HG02623 (cell line): Measurements from ENCODE around the gene LAMC2.
"Not testable (repeated sequence)": the region's sequence is repeated elsewhere in the genome, so short reads cannot be mapped to it uniquely, and the experiment has no call there.

Experiments used
- ATAC-seq: cut with Tn5 transposase; IDR thresholded peaks from one replicate; pipeline ENCODE4 v1.9.1; 2021; ENCODE audit warnings: moderate library complexity; ENCODE audit not compliant: unreplicated experiment

The LAMC2 gene

DNA sequence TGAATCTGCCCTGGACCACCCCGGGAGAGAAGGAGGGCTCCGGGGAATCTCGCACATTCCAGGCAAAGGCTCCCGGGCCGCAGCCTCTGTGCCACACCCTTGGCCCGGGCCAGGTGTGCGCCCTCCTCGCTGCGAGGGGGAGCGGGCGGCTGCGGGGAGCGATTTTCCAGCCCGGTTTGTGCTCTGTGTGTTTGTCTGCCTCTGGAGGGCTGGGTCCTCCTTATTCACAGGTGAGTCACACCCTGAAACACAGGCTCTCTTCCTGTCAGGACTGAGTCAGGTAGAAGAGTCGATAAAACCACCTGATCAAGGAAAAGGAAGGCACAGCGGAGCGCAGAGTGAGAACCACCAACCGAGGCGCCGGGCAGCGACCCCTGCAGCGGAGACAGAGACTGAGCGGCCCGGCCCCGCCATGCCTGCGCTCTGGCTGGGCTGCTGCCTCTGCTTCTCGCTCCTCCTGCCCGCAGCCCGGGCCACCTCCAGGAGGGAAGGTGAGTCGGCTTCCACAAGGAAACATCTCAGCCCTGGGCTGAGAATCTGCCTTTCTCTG is at the start of gene LAMC2:
Gene LAMC2, plus strand, starts transcription at position 324 of the 550 bp plus-strand sequence. Its CDS starts 89 bp downstream, at position 413.
- ATAC-seq, result no peak

DNA sequence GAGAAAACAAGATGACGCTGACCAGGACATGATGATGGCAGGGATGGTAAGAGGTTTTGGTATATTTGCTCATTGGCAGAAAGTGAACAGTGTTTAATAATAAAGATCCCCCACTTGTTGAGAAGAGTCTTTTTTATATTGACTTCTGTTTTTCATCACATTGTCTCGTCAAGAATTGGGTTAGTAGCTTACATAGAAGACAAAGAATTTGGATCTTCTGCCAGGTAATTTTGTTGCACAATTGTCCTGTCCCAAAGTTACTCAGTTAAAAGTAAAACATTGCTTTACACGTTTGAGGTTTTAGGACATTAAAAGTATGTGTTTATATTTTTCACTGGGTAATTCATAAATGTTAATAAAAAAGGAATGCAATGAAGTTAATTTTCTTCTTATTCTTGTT is 48.3 kb upstream of the LAMC2 start:
- ATAC-seq, result no peak

DNA sequence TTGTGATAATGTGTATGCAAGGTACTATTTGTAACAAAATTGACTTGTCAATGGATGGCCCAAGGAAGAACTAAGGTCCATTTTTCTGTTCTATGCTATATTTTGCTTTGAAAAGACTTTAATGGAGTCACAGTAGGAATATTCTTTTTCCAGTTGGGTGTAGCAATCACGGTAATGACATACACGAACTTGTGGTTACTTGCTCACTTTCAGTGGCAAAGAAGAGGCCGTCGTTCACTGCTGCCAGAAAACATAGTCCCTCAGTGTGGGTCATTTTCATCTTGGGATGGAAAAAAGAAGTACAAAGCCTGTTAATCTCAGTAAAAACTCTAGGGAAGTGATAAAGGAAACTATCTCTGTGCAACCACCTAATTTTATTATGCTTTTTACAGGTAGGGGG is 47.8 kb upstream of the LAMC2 start:
- no peak for ATAC-seq

DNA sequence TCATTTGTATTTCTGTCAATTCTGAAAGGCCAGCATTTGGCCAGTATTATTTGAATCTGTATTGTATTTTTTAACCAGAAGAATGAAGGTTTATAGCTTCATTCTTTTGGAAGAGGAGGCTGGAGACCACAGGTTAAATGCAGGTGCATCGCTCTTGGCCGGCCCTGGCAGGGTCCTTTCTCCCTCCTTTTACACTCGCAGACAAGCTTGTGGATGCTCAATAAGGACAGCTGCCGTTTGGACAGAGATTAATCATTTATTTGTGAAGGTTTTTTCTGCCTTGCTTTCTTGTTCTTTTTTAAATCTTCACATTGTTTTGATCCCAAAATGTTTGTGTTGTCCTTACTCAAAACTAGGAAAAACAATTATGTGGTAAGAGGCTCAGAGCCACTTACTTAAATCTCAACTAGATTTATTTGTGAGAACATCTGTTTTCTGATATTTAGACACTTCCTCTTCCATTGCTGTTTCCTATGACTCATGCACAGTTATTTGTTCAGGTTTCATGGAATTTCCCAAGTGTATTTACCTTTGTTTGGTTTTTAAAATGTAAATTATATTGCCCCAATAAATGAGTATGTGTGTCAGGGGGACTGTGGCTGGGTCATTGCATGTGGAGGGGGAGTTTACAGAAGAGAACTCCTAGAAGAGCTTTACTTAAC is 46.7 kb upstream of the LAMC2 start:
- ATAC-seq, result no peak

DNA sequence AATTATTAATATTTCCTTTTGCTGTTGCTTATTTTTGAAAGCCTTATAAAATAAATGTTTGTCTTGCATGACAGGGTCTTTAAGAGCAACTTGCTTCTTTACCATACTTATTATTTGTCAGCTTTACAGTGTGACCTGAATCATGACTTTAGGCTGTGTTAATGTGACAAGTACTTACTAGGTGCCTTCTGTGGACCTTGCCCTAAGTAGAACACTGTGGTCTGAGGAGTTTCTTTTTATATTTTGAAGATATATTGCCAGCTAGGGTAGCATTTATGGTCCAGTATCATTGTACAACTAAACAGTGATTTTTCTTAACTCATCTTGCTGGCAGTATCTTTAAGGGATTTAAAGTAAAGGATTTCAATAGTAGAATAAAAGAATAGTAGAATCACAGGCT is 45.4 kb upstream of the LAMC2 start:
- ATAC-seq, result no peak

DNA sequence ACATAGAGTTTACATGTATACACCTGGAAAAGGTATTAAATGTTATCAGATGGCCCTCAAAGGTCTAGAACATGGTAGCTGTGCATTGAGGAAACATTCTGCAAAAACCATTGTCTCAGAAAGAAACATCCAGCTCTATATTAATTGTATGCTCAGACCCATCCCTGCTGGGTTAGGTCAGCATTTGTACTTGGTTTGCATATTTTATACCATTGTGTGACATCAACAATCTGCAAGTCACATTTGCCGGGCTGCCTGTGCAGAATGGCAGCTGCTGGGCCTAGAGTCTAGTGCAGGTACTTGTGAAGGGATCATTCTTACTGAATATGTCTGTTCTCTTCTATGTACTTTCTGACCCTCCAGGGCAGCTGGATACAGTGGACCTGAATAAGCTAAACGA is 43.9 kb upstream of the LAMC2 start:
- ATAC-seq, result no peak

DNA sequence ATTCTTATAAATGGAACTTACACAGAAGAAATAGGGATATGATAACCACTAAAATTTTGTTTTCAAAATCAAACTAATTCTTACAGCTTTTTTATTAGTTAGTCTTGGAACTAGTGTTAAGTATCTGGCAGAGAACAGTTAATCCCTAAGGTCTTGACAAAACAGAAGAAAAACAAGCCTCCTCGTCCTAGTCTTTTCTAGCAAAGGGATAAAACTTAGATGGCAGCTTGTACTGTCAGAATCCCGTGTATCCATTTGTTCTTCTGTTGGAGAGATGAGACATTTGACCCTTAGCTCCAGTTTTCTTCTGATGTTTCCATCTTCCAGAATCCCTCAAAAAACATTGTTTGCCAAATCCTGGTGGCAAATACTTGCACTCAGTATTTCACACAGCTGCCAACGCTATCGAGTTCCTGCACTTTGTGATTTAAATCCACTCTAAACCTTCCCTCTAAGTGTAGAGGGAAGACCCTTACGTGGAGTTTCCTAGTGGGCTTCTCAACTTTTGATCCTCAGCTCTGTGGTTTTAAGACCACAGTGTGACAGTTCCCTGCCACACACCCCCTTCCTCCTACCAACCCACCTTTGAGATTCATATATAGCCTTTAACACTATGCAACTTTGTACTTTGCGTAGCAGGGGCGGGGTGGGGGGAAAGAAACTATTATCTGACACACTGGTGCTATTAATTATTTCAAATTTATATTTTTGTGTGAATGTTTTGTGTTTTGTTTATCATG is 42.3 kb upstream of the LAMC2 start:
- no peak for ATAC-seq

DNA sequence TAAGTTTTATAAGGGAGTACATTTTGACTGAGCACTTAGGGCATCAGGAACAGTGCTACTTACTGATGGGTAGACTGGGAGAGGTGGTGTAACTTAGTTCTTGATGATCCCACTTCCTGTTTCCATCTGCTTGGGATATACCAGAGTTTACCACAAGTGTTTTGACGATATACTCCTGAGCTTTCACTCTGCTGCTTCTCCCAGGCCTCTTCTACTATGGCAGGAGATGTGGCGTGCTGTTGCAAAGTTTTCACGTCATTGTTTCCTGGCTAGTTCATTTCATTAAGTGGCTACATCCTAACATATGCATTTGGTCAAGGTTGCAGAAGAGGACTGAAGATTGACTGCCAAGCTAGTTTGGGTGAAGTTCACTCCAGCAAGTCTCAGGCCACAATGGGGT is 41.3 kb upstream of the LAMC2 start:
- ATAC-seq, result no peak

DNA sequence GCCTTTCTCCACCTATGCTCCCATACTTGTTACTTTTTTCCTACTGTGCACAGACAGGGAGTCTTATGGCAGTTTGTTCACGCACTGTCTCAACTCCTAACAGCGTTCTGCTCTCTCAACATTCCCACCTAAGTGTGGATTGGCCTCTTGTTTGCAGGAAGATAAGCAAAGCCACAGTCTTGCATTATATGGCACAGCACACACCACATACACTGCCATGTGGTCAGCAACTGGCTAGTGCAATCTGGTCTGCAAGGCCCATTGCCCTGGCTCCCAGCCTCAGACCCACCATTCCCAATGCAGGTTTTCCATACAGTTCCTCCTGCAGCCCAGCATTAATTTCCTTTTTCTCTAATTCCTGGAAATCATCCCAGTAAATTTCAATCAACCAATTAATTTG is 38.3 kb upstream of the LAMC2 start:
- ATAC-seq, result no peak

DNA sequence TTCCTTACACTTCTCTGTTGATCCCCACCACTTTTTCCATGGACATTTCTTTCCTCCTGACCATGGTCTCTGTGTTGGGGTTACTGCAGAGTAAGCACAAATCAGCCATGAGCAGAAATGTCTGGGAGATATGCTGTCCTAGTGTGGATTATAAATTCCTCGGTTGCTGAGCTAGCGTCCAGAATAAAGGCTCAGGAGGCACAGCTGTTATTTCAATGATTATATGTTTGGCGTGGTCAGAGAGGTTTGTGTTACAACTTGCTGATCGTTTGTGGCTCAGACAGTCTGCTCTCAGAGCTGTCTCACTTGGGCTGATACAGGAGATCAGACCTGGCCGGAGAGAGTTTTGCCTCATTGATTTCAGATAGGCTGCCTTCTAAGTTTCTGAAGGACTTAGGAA is 37.5 kb upstream of the LAMC2 start:
- ATAC-seq, result no peak

DNA sequence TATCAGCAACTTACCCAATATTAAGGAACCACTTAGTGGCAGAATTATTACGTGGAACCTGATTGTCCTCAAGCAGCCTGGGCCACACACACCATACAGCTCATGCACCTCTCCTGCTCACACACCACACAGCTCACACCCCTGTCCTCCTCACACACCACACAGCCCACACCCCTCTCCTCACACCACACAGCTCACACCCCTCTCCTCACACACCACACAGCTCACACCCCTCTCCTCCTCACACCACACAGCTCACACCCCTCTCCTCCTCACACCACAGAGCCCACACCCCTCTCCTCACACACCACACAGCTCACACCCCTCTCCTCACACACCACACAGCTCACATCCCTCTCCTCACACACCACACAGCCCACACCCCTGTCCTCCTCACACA is 36.8 kb upstream of the LAMC2 start:
- no peak for ATAC-seq

DNA sequence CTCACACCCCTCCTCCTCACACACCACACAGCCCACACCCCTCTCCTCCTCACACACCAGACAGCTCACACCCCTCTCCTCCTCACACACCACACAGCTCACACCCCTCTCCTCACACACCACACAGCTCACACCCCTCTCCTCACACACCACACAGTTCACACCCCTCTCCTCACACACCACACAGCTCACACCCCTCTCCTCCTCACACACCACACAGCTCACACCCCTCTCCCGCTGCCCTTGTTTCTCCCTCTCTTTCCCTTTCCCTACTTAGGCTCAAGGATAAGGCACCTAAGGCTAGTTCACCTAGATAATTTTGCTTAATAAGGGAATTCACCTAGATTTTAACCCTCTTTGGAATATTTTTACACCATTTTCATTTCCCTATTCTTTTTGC is 36.0 kb upstream of the LAMC2 start:
- ATAC-seq, result not testable (repeated sequence)

DNA sequence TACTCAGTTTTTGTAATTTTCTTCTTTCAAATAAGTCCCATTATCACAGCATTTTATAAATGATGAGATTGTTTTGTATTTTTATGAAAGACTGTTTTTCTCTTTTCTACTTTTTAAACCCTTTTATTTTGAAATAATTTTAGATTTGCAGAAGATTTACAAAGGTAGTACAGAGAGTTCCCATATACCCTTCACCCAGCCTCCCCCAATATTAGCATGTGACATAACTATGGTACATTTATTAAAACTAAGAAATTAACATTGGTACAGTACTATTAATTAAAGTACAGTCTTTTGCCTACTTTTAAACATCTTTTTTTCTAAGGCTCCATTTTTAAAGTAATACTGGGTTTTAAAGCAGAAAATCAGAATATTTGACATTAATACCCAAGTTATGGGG is 35.6 kb upstream of the LAMC2 start:
- no peak for ATAC-seq

DNA sequence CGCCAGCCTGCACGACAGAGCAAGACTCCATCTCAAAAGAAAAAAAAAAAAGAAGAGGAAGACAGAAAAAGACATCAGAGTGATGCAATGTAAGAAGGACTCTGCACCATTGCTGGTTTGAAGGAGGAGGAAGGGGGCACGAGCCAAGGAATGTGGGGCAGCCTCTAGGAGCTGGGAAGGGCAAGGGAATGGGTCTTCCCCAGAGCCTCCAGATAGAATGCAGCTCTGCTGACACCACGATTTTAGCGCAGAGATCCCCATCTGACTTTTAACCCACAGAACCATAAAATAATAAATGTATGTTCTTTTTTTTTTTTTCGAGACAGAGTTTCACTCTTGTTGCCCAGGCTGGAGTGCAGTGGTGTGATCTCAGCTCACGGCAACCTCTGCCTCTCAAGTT is 33.9 kb upstream of the LAMC2 start:
- ATAC-seq, result no peak

DNA sequence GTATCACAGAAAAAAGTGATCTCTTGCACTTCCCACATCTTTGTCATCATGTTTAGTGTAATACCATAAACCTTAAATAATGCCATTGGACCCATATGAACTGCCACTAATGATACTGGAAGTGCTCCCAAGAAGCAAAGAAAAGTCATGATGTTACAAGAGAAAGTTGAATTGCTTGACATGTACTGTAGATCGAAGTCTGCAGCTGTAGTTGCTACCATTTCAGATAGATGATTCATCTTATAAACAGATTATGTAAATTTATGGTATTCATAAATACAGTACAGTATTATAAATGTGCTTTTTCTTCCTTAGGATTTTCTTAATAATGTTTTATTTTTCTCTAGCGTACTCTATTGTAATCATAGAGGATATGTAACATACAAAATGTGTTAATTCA is 30.1 kb upstream of the LAMC2 start:
- ATAC-seq, result no peak

DNA sequence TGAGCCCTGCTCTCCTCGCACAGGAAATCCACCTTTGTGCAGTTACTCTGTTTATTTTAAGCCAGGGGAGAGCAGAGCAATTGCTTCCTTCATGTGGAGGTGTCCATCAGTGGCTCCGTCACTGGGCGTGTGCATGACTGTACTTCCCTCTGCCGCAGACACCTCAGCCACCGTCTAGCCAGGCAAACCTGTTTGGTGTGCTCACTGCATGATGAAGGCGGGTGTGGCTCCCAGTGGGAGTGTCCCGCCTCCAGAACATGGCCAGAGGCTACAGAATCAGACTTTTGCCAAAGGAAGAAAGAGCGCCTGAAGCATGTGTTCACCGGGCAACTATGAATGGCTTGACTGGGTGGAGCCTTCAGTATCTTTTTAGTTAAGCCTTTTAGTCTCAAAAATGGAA is 26.1 kb upstream of the LAMC2 start:
- ATAC-seq, result no peak

DNA sequence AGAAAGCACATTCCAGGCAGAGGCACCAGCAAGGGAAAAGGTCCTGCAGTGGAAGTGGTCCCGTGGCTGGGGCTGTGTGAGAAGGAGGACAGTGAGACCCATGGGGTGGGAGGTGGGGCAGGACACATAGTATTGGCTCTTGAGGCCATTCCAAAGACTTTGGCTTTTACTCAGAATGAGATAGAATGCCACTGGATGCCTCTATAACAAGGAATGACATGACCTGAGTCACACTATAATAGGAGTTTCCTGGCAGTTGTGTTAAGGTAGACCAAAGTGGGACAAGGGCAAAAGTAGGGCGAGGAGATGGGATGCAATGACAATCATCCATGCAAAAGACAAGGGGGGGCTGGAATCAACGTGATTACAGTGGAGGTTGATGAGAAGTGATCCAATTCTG is 24.7 kb upstream of the LAMC2 start:
- ATAC-seq, result no peak

DNA sequence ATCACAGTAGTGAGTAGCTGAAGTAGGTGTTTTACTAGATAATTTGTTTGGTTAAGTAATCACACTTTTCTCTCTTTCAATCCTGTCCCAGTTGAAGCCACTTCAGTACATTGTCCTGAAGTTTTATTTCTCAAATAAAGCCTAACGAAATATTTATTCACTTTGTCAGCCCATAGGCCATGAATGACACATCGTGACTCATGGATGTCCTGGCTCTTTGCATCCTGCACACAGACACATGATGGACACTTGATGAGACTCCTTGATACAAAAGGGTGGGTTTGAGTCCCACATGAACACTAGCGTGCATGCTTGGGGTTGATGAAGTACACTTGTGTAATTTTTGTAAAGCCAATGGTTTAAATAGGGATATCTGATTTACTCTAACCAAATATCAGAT is 22.7 kb upstream of the LAMC2 start:
- no peak for ATAC-seq

DNA sequence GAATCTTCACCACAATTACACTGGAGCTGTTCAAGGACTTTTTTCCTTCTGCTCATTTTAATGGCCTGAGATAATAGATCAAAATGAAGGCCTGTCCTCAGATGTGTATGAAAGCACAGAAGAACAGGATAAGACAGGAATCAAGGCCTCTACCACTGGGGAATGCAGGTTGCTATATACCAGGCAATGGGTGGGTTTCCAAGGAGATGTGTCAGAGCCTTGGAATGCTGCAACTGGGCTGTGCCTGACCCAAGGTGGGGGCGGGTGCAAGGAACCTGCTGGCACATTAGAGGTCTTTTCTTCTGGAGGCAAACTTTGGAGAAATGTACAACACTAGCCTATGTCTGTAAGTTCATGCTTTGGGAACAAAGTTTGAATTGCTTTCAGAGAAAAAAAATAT is 21.7 kb upstream of the LAMC2 start:
- ATAC-seq, result no peak

DNA sequence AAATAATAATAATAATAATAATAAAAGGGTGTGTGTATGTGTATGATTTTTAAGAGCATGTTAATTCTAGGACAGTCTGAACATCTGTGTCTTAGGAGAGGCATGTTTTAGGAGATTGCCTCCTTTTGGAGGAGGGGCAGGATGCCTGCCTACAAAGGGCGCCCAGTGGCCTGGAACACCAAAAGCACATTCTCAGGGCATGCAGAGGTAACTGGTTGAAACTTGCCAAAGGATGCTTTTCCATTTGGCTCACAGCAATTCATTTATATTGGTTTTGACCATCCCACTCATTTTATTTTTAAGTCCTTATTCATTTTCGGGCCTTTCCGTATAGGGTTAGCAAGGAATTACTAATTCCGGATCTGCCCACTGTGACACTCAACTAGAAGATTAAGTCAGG is 21.1 kb upstream of the LAMC2 start:
- ATAC-seq, result no peak

DNA sequence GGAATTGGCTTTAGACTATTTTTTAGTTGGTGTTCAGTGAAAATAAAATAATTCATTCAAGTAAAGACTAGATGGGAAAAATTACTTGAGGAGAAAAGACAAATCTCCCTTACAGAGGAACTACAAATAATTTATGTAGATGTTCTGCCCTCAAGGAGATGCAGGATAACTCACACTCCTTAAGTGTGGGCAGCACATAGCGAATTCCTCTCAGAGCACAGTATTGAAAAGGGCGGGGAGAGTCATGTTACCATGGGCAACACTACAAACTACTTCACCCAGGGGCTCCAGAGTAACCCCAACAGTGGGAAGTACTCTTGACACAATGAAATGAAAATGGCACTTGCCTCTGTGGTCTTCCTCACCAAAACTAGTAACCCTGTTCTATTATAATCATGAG is 20.6 kb upstream of the LAMC2 start:
- no peak for ATAC-seq

DNA sequence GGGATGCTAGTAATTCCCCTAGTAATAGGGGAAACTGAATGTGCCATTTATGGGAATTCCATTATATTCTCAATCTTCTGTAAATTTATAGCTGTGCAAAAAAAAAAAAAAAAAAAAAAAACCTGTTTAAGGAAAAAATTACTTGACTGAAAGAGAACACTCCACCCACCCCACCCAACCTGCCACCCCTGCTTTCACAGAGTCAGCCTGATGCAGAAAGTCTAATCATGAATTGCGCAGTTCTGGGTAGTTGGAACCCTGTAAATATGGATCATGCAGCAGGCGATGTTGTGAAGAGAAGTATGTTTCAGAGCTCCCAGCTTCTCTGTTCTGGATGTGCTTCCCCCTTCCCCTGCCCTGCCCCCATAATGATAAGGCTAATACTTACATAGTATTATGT is 19.6 kb upstream of the LAMC2 start:
- ATAC-seq, result no peak

DNA sequence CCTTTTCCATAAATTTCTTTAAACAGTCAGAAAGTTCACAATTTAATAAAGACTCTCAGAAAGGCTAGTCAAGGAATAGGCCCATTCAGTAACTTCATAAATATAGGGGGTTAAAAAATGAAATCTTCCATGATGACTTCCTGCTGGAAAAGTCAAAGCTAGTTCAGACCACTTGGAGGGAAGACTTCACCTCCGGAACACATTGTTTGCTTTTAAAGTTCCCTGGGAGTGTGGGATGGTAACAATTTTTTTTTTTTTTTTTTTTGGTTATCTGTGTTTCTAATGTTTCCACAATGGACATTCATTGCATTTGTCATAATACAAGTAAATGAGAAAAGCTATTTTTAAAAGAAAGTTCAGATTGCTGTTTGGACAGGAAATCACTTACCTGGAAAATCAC is 18.4 kb upstream of the LAMC2 start:
- no peak for ATAC-seq
